Measurements from ENCODE around the gene TRAPPC3L.

DNA sequence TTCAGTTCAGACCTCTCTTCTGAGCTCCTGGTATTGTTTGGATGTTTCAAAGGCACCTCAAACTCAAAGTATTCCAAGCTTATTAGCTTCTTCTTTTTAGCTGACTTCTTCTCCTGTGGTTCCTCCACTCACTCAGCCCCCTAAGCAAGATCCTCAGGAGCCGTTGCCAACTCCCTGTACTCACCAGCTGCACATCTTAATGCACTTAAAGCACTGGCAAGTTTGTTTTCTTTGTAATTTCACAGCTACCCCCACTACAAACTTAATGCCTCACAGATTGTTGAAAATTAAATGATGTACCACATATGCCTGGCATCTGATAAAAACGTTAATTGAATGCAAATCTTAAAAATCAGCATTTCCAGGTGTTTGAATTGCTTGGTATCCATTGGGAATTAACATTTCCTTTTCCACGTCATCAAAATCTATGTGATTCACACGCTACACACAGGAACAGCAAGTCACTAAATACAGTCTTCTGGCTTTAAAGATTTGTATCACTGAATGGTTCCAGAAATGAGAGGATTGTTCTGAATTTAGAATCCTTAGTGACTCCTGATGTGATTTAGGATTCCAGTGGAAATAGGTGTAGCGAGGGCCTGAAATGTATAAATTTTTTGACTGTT lies 59.8 kb downstream of the TRAPPC3L start:
- no peak for TF ChIP-seq POLR2A (IDR thresholded peaks at IDR 0.05)
- TF ChIP-seq CTCF (IDR thresholded peaks at IDR 0.05 in 4 of 5, conservative IDR thresholded peaks at IDR 0.05 in 1 of 5), result no peak

Data from gastrocnemius medialis (tissue), 4 donors.